Measurements from ENCODE around the gene NOL4L.

DNA sequence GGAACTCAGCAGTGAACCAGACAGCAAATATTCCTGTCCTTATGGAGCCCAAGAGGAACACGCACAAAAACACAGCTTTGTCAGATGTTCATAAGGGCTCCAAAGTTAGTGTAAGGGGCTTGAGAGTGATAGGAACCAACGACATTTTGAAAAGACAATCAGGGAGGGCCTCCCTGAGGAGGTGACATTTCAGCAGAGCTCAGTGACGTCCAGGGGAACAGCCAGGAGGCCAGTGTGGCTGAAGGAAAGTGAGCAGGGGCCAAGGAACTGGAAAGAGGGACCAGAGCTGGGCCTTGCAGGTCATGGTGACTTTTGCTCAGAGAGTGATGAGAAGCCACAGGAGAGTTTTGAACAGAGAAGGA, 16.1 kb downstream of the NOL4L start:
- TF ChIP-seq POU2F2 (IDR thresholded peaks at IDR 0.05; ENCODE audit: low read depth, low read length) (no peak), POLR2A (IDR thresholded peaks at IDR 0.05; ENCODE audit: low read depth, low read length) (no peak), TAF1 (IDR thresholded peaks at IDR 0.05; ENCODE audit: low read depth, low read length) (no peak), POLR2AphosphoS5 (IDR thresholded peaks at IDR 0.05; ENCODE audit: low read depth, low read length) (no peak)
